Mesenchymal stem cell (in vitro differentiated cells and primary cell): ENCODE data around the gene TAAR1.

Experiments used
- DNase-seq: peaks from one replicate; pipeline ENCODE4 v3.0.0-alpha.2; 2013
- H2AFZ ChIP-seq: one replicate; pipeline ENCODE4 v1.6.1; 2013; ENCODE audit warnings: low read depth, mild to moderate bottlenecking, control low read depth, inconsistent platforms, low read length, moderate library complexity
- H2AK5ac ChIP-seq: 2 replicates; pipeline ENCODE4 v1.6.1; 2013; ENCODE audit warnings: low read length, moderate library complexity, mild to moderate bottlenecking, inconsistent platforms; ENCODE audit not compliant: severe bottlenecking
- H2BK120ac ChIP-seq: one replicate; pipeline ENCODE4 v1.6.1; 2013; ENCODE audit warnings: low read depth, mild to moderate bottlenecking, inconsistent platforms, low read length, moderate library complexity
- H2BK12ac ChIP-seq, 2 experiments: one replicate each; pipeline ENCODE4 v1.6.1; 2013; ENCODE audit warnings: inconsistent platforms in 2 of 2, low read length in 2 of 2, mild to moderate bottlenecking in 2 of 2, moderate library complexity in 2 of 2, control low read depth in 1 of 2
- H2BK15ac ChIP-seq: one replicate; pipeline ENCODE4 v1.6.1; 2013; ENCODE audit warnings: mild to moderate bottlenecking, low read depth, inconsistent platforms; ENCODE audit not compliant: poor library complexity, severe bottlenecking
- H2BK5ac ChIP-seq: 2 replicates; pipeline ENCODE4 v1.6.1; 2013; ENCODE audit warnings: low read depth, mild to moderate bottlenecking, low read length, control low read depth, inconsistent platforms; ENCODE audit not compliant: poor library complexity, severe bottlenecking
- H3K14ac ChIP-seq, 2 experiments: one replicate each; pipeline ENCODE4 v1.6.1; 2013; ENCODE audit warnings: inconsistent platforms in 2 of 2, low read length in 2 of 2, control low read depth in 1 of 2, mild to moderate bottlenecking in 1 of 2, moderate library complexity in 1 of 2
- H3K18ac ChIP-seq, 2 experiments: one replicate each; pipeline ENCODE4 v1.6.1; 2013; ENCODE audit warnings: inconsistent platforms in 2 of 2, low read length in 2 of 2, control low read depth in 1 of 2, low read depth in 1 of 2, mild to moderate bottlenecking in 1 of 2
- H3K23ac ChIP-seq, 2 experiments: one replicate each; pipeline ENCODE4 v1.6.1; 2013; ENCODE audit warnings: inconsistent platforms in 2 of 2, low read length in 2 of 2, mild to moderate bottlenecking in 2 of 2, moderate library complexity in 2 of 2, control low read depth in 1 of 2
- H3K27ac ChIP-seq: 2 replicates; pipeline ENCODE4 v1.5.1; 2013; ENCODE audit warnings: mild to moderate bottlenecking, moderate library complexity, low read length, control low read depth, inconsistent platforms; ENCODE audit not compliant: poor library complexity, severe bottlenecking
- H3K27me3 ChIP-seq, 2 experiments: 2 replicates each; pipeline versions ENCODE4 v1.6.1 to v1.7.0; 2013; ENCODE audit warnings: low read length in 2 of 2, mild to moderate bottlenecking in 2 of 2, moderate library complexity in 2 of 2, control low read depth in 1 of 2, inconsistent platforms in 1 of 2; ENCODE audit not compliant: control insufficient read depth in 1 of 2, insufficient read depth in 1 of 2
- H3K36me3 ChIP-seq, 2 experiments: 2 replicates each; pipeline versions ENCODE4 v1.6.1 to v1.7.0; 2013; ENCODE audit warnings: low read length in 2 of 2, control low read depth in 1 of 2, inconsistent platforms in 1 of 2, low read depth in 1 of 2, mild to moderate bottlenecking in 1 of 2; ENCODE audit not compliant: insufficient read depth in 2 of 2, control insufficient read depth in 1 of 2
- H3K4ac ChIP-seq, 2 experiments: one replicate each; pipeline ENCODE4 v1.6.1; 2013; ENCODE audit warnings: inconsistent platforms in 2 of 2, low read length in 2 of 2, mild to moderate bottlenecking in 2 of 2, moderate library complexity in 2 of 2, control low read depth in 1 of 2, low read depth in 1 of 2
- H3K4me1 ChIP-seq: 2 replicates; pipeline ENCODE4 v1.6.1; 2013; ENCODE audit warnings: low read depth, low read length, control low read depth; ENCODE audit not compliant: control insufficient read depth, insufficient read depth
- H3K4me2 ChIP-seq: 2 replicates; pipeline ENCODE4 v1.6.1; 2013; ENCODE audit warnings: low read length, mild to moderate bottlenecking, inconsistent platforms; ENCODE audit not compliant: poor library complexity, severe bottlenecking
- H3K4me3 ChIP-seq, 2 experiments: 2 replicates each; pipeline versions ENCODE4 v1.5.1 to v1.7.0; 2013; ENCODE audit warnings: low read length in 2 of 2, mild to moderate bottlenecking in 2 of 2, control low read depth in 1 of 2, low read depth in 1 of 2; ENCODE audit not compliant: insufficient read depth in 1 of 2
- H3K79me1 ChIP-seq: replicated peaks from 2 replicates; pipeline ENCODE4 v1.6.1; 2013; ENCODE audit warnings: mild to moderate bottlenecking, control low read depth, low read length, inconsistent platforms; ENCODE audit not compliant: poor library complexity, severe bottlenecking
- H3K9ac ChIP-seq: 2 replicates; pipeline ENCODE4 v1.7.0; 2013; ENCODE audit warnings: mild to moderate bottlenecking, low read length, moderate library complexity
- H3K9me3 ChIP-seq: 2 replicates; pipeline ENCODE4 v1.7.0; 2013; ENCODE audit warnings: mild to moderate bottlenecking, low read length; ENCODE audit not compliant: control insufficient read depth
- H4K8ac ChIP-seq: one replicate; pipeline ENCODE4 v1.6.1; 2013; ENCODE audit warnings: inconsistent platforms, mild to moderate bottlenecking, low read length, moderate library complexity
- H4K91ac ChIP-seq: one replicate; pipeline ENCODE4 v1.6.1; 2013; ENCODE audit warnings: mild to moderate bottlenecking, low read length, inconsistent platforms
- WGBS: methylation state at CpG from one replicate; pipeline ENCODE4 v1.1.7; 2013; ENCODE audit warnings: mixed read lengths; 5-methylcytosine and 5-hydroxymethylcytosine counted together

The TAAR1 gene

GRCh38 chr6:132703936-132704335 lies 45.0 kb upstream of the TAAR1 start:
- Histone ChIP-seq H2BK5ac (no peak overlapping the region), H3K36me3 (no peaks in the 10 kb centered on the region)

GRCh38 chr6:132698608-132699007 lies 39.6 kb upstream of the TAAR1 start:
- Histone ChIP-seq H3K23ac (no peak overlapping the region), H2BK15ac (no peak overlapping the region), H2BK120ac (no peak overlapping the region), H4K8ac (no peak overlapping the region), H2BK5ac (no peak overlapping the region), H2AK5ac (no peak overlapping the region), H3K14ac (no peak overlapping the region), H4K91ac (no peak overlapping the region), H3K27me3 (peaks cover 0 to 5% of the 10 kb centered on the region in 2 experiments), H2AFZ (no peak overlapping the region), H3K9ac (no peak overlapping the region), H3K36me3 (no peaks in the 10 kb centered on the region), H2BK12ac (no peak overlapping the region), H3K4me2 (no peak overlapping the region), H3K9me3 (peaks cover 10% of the 10 kb centered on the region), H3K18ac (no peak overlapping the region), H3K4ac (no peak overlapping the region), H3K4me1 (no peaks in the 10 kb centered on the region), H3K4me3 (no peak overlapping the region), H3K27ac (no peak overlapping the region), H3K79me1 (no peaks in the 10 kb centered on the region)
- no peak for DNase-seq
- 26% methylated on average over 1 of the region's 1 CpG for WGBS

More at GRCh38 chr6:132703936-132704335, 45.0 kb upstream of the TAAR1 start:
- Histone ChIP-seq H3K27ac (no peak overlapping the region), H3K23ac (no peak overlapping the region), H3K4ac (no peak overlapping the region), H2BK12ac (no peak overlapping the region), H2AK5ac (no peak overlapping the region), H3K4me1 (no peaks in the 10 kb centered on the region), H3K9ac (no peak overlapping the region), H4K91ac (no peak overlapping the region), H2AFZ (no peak overlapping the region), H3K14ac (no peak overlapping the region), H3K79me1 (no peaks in the 10 kb centered on the region), H3K27me3 (peaks cover 0 to 5% of the 10 kb centered on the region in 2 experiments), H4K8ac (no peak overlapping the region), H3K4me3 (no peak overlapping the region), H3K18ac (no peak overlapping the region), H3K4me2 (no peak overlapping the region), H3K9me3 (peaks cover 13% of the 10 kb centered on the region), H2BK15ac (no peak overlapping the region), H2BK120ac (no peak overlapping the region)
- peak; percentile 18 for DNase-seq

- Histone ChIP-seq H2BK12ac (no peak overlapping the region), H2BK15ac (no peak overlapping the region), H3K79me1 (no peaks in the 10 kb centered on the region), H2AFZ (no peak overlapping the region), H3K36me3 (no peaks in the 10 kb centered on the region), H3K27ac (no peak overlapping the region), H3K14ac (no peak overlapping the region), H3K4me1 (no peaks in the 10 kb centered on the region), H4K91ac (no peak overlapping the region), H2BK120ac (no peak overlapping the region), H3K9me3 (peaks cover 10% of the 10 kb centered on the region), H2BK5ac (no peak overlapping the region), H3K9ac (no peak overlapping the region), H2AK5ac (no peak overlapping the region), H3K27me3 (no peaks in the 10 kb centered on the region), H4K8ac (no peak overlapping the region), H3K4me2 (no peak overlapping the region), H3K18ac (no peak overlapping the region), H3K4ac (no peak overlapping the region), H3K4me3 (no peak overlapping the region), H3K23ac (no peak overlapping the region)
- no CpG with 5 or more reads among the region's 1 CpG for WGBS
- DNase-seq, result no peak
Observed at GRCh38 chr6:132695773-132696172, 36.8 kb upstream of the TAAR1 start.

GRCh38 chr6:132693478-132693877 lies 34.5 kb upstream of the TAAR1 start:
- peaks cover 10% of the 10 kb centered on the region for H3K9me3 ChIP-seq
- no peaks in the 10 kb centered on the region for H3K4me1 ChIP-seq
- H2AK5ac ChIP-seq, result no peak overlapping the region
- H3K23ac ChIP-seq, result no peak overlapping the region
- 64% methylated on average over 3 of the region's 3 CpGs for WGBS
- H3K79me1 ChIP-seq, result no peaks in the 10 kb centered on the region
- no peaks in the 10 kb centered on the region for H3K36me3 ChIP-seq
- H2BK15ac ChIP-seq, result no peak overlapping the region
- H4K8ac ChIP-seq, result no peak overlapping the region
- no peak overlapping the region for H2AFZ ChIP-seq
- H2BK5ac ChIP-seq, result no peak overlapping the region
- H3K27ac ChIP-seq, result no peak overlapping the region
- H4K91ac ChIP-seq, result no peak overlapping the region
- no peak overlapping the region for H3K18ac ChIP-seq
- no peak overlapping the region for H3K4me3 ChIP-seq
- no peak overlapping the region for H2BK120ac ChIP-seq
- DNase-seq, result no peak
- no peak overlapping the region for H2BK12ac ChIP-seq
- no peak overlapping the region for H3K9ac ChIP-seq
- no peak overlapping the region for H3K14ac ChIP-seq
- no peak overlapping the region for H3K4me2 ChIP-seq
- H3K27me3 ChIP-seq, result no peaks in the 10 kb centered on the region
- no peak overlapping the region for H3K4ac ChIP-seq
